GM18868 (cell line): ENCODE results near the gene FOXJ1.

Experiments used
- ATAC-seq: cut with Tn5 transposase; IDR thresholded peaks from one replicate; pipeline ENCODE4 v1.9.1; 2021; ENCODE audit warnings: mild to moderate bottlenecking, moderate library complexity; ENCODE audit not compliant: unreplicated experiment

The FOXJ1 gene

GRCh38 chr17:76142039-76142584 is 1.1 kb upstream of the FOXJ1 start:
- ATAC-seq: no peak

- ATAC-seq: no peak
These were observed 309 bp downstream of the FOXJ1 start for GRCh38 chr17:76140661-76141211.

GRCh38 chr17:76139801-76140660 is 1.0 kb downstream of the FOXJ1 start:
- no peak for ATAC-seq

DNA sequence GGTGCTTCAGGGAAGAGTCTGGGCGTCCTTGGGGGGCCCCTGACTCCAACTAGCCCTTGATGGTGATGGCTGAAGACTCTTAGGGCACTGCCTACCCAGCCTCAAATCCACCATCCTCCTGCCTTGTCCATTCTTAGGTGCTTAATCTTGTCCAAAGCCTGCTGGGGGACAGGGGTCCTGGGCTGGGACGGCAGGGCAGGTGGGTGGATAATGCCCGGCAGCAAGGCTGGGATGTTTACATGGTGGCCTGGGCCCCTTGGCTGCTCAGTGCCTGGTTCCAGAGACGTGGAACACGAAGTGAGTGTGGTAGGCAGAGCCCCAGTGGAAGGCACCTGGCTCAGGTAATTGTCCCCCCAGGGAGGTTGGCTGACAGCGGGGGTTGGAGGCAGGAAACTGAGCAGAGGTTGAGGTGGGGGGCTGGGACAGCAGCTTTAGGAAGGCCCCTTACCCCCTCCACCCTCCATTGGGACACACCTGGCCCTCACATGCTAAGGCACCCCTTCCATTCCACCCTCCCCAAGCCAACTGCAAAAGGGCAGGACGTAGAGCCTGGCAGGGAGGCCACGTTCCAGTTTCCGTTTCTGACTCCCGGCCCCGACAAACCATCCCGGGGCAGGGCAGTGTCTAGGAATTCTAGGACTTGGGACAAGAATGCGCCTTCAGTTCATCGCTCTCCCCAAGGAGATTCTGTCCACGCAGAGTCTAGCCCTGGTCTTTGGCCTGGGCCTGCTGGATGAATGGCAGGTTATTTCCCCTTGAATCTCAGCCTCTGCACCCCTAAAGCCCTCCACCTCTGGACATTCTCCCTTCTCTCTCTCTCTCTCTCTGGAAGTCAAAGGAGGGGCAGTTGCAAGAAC is 1.9 kb downstream of the FOXJ1 start:
- ATAC-seq: no peak

- ATAC-seq: no peak
These were observed 2.7 kb downstream of the FOXJ1 start for GRCh38 chr17:76138234-76138895.

- ATAC-seq: no peak
These were observed 3.5 kb downstream of the FOXJ1 start for GRCh38 chr17:76137351-76138233.

DNA sequence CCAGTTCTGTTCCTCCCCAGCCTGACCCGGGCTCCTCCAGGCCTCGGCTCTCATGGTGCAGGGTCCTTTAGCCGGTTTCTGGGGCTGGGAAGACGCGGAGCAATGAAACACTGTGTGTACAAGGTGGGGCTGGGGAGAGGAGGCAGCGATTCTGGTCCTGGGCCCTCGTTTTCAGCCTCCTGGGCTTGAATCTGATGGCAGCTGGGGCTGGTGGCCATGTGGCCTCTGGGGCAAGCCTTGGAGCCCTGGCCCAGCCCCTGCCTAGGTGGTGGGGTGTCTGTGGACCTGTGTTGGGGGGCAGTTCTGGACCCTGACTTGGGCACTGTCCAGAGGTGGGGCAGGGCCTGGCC is 4.1 kb downstream of the FOXJ1 start:
- ATAC-seq: no peak

GRCh38 chr17:76136276-76137000 is 4.6 kb downstream of the FOXJ1 start:
- ATAC-seq: no peak

- ATAC-seq: no peak
These were observed 5.2 kb downstream of the FOXJ1 start for GRCh38 chr17:76135810-76136188.

- no peak for ATAC-seq
These were observed 5.9 kb downstream of the FOXJ1 start for GRCh38 chr17:76134911-76135809.

- ATAC-seq: no peak
These were observed 8.3 kb downstream of the FOXJ1 start for GRCh38 chr17:76132574-76133338.

DNA sequence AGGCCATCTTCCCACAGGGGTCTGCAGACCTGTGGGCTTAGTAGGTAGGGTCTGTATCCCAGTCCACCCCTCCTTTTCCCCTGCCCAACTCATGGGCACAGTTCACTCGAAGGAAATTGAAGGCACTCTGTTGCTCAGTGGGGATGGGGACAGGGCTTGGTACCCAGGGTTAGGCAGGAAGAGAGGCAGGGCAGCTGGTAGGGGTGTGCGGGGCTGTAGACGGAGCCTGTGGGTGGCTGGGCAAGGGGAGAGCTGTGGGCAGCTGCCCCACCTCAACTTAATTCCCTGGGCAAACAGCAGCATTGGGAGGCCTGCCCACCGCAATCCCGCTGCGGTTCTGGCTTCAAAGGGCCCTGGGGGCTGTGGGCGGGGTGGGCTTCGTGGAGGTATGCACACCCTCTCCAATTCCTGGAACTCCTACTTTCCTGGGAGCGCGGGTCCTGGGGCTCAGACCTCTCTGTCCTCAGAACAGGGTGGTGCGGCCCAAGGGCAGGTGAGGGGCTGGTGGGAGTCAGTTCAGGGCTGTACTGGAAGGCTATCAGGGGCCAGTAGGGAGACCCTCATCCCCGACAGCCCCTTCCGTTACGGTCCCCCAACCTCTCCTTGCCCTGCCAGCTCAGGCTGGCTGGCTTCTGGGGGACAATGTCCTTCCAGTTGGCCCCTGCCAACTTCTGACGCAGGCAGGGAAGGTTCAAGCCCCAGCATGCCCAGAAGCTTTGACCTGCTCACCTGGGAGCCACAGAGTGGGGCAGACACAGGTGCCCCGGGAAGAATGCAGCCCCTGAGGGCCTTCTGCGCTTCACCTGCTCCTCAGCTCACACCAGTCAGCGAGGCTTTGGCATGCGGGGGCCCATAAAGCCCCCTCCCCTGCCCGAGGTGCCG is 9.1 kb downstream of the FOXJ1 start:
- no peak for ATAC-seq

DNA sequence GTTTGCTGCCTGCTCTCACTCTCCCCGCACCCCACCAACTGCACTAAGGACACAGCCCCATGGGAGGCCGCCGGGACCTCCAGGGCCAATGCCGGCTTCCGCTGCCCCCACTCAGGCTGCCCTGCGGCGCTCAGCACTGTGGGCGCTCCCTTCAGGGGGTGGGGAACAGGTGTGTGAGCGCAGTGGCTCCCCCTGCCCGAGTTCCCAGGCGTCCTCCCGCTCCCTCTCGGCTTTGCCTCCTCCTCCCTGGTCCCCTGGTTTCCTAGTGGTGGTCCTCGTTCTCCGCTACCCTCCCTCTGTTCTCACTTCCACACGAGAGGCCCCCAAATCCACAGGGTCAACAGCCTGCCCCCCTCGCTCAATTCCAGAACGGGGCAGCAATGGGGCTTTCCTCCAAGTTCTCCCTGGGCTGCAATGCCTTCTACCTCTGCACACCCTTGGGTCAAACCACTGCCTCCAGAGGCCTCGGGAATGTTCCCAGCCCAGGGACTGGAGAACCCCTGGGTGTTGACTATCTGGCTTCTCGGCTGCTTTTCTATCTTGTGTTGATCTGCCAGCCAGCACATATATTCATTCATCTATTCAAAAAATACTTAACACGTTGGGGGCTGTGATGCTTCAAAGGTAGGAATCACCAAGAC is 9.9 kb downstream of the FOXJ1 start:
- no peak for ATAC-seq

GRCh38 chr17:76130473-76130872 is 10.6 kb downstream of the FOXJ1 start:
- ATAC-seq: no peak

- no peak for ATAC-seq
These were observed 15.1 kb downstream of the FOXJ1 start for GRCh38 chr17:76125922-76126321.

DNA sequence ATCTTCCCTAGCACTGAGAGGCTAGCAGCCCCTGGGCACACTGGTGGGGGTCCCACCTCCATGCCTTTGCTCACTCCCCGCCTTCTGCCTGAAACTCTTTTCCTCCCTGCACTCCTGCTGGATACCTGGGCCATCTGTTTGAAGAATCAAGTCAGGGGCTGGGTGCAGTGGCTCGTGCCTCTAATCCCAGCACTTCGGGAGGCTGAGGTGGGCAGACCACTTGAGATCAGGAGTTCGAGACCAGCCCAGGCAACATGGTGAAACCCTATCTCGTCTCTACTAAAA is 15.7 kb downstream of the FOXJ1 start:
- no peak for ATAC-seq
